GM12865 (cell line): ENCODE results near the gene SREBF1.

Source experiments
- DNase-seq: peaks from one replicate; pipeline ENCODE4 v3.0.0; 2010; ENCODE audit warnings: low read depth
- H3K4me3 ChIP-seq: 2 replicates; pipeline ENCODE4 v1.5.1; 2011; ENCODE audit warnings: mild to moderate bottlenecking, low read depth, low read length, control low read depth
- CTCF ChIP-seq: IDR thresholded peaks from 2 replicates; pipeline ENCODE4 v1.5.1; 2011; ENCODE audit warnings: low read length, control low read depth, low read depth, inconsistent platforms; ENCODE audit not compliant: insufficient read depth; ENCODE audit errors: missing control alignments

SREBF1 gene

GRCh38 chr17:17842111-17842876 lies 5.5 kb upstream of the SREBF1 start:
- no peak for DNase-seq
- TF ChIP-seq CTCF = no peak
- no peak overlapping the region for H3K4me3 ChIP-seq

DNA sequence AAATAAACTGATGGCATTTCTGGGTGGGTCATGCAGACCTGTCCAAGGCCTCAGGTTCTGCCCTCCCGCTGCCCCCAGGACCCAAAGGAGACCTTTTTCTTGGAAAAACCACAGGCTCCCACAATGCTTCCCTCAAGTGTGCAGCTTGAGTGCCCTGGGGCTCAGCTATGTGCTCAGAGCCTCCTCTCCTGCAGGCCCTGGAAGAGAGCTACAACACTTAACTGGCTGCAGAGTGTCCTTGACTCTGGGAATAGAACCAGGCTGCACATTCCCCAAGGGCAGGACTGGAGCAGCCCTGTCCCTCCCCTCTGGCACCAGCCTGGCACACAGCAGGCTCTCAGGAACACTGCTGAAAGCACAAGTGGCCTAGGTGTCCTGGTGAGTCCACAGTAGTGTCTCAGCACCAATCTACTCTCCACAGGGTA lies 4.8 kb upstream of the SREBF1 start:
- no peak for TF ChIP-seq CTCF
- DNase-seq = no peak

DNA sequence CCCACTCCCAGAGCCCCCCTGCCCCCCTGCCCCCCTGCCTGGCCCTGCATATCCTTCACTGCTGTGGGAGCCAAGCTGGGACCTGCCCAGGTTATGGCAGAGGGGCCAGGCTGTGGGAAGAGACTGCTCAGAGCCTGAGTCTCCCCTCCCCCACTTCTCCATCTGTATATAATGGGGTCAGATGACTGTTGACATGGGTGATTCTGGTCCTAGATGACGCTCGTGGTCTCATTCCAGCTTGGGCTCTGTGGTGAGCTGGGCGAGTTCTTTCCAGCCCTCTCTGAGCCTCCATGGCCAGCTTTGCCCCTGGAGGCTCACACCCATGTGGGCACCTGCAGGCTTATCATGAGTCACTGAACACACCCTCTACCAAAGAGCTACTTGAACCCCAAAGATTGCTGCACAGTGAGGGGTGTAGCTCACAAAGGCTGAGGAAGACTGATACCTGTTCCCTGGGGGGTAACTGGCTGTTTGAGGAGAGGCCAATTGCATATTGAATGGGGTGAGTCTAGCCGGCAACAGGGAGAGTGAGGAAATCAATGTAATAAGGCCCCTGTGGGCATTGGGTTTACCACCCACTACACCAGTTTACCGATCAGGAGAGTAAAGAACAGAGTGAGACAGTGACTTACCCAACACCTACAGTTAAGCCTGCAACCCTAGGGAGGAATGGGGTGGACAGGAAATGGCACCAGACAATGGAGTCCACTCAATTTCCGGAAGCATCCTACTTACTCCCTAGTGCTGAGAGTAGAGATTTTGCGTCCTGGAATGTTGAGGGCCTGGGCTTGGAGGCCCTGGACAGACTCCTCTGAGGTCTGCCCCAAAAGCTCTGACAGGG lies 4.2 kb upstream of the SREBF1 start:
- no peak for TF ChIP-seq CTCF
- H3K4me3 ChIP-seq = peak overlapping the region; percentile 77
- no peak for DNase-seq

More for the DNA sequence above, 4.8 kb upstream of the SREBF1 start:
- H3K4me3 ChIP-seq = no peak overlapping the region

GRCh38 chr17:17839791-17840707 lies 3.3 kb upstream of the SREBF1 start:
- TF ChIP-seq CTCF = no peak

GRCh38 chr17:17837966-17838962 lies 1.5 kb upstream of the SREBF1 start:
- DNase-seq = no peak
- H3K4me3 ChIP-seq = no peak overlapping the region
- no peak for TF ChIP-seq CTCF

More at GRCh38 chr17:17839791-17840707, 3.3 kb upstream of the SREBF1 start:
- peak; percentile 91 for DNase-seq
- H3K4me3 ChIP-seq = peak overlapping the region; percentile 77

DNA sequence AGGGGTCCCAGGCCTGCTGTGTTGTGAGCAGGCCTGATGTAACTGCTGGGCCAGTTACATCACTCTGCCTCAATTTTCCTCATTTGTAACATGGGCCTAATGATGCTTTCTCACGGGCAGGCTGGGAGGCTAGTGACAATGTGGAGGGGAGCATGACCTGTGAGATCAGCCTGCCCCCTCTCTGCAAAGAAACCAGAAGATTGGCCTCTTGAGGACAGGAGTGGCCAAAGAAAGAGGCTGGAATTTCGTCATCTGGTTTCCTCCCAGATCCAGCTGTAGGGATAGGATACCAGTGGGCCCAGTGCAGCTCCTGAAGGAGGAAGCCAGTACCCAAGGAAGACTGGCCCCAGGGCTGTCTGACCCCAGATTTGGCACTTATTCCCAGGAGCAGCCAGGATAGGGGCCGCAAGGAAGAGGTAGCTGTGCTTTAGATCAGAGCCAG lies 615 bp upstream of the SREBF1 start:
- H3K4me3 ChIP-seq = peak overlapping the region; percentile 80
- no peak for TF ChIP-seq CTCF
- no peak for DNase-seq
